H1 (cell line): ENCODE measurements around the gene SPAG16. TPM values are rescaled to one million over a fixed set of nuclear protein-coding genes. Genes with fewer than 3 reads are reported as not detected.

Source experiments
- EGR1 ChIP-seq: IDR thresholded peaks from 2 replicates; pipeline ENCODE4 v1.6.1; 2011; ENCODE audit warnings: low read depth, low read length, borderline replicate concordance
- KDM4A ChIP-seq: IDR thresholded peaks from one replicate; pipeline ENCODE4 v1.7.1; 2012; ENCODE audit warnings: low read depth, mild to moderate bottlenecking, moderate library complexity, low read length, inconsistent platforms; ENCODE audit not compliant: severe bottlenecking
- POLR2A ChIP-seq, 2 experiments: IDR thresholded peaks; 1 replicate in 1 of 2; 2 replicates in 1 of 2; pipeline ENCODE4 v1.6.1; 2011; ENCODE audit warnings: low read depth in 2 of 2, low read length in 2 of 2, mild to moderate bottlenecking in 2 of 2; ENCODE audit errors: control extremely low read depth in 1 of 2
- POU5F1 ChIP-seq: IDR thresholded peaks from 2 replicates; pipeline ENCODE4 v1.6.1; 2011; ENCODE audit warnings: low read depth, mild to moderate bottlenecking, low read length, moderate library complexity
- RAD21 ChIP-seq, 2 experiments: IDR thresholded peaks in 1 of 2; conservative IDR thresholded peaks in 1 of 2; 2 replicates each; pipeline ENCODE4 v1.6.1; 2011; ENCODE audit warnings: low read depth in 2 of 2, low read length in 2 of 2, improper control_type of control experiment in 1 of 2, inconsistent platforms in 1 of 2, mild to moderate bottlenecking in 1 of 2, moderate library complexity in 1 of 2
- SIRT6 ChIP-seq: IDR thresholded peaks from one replicate; pipeline ENCODE4 v1.7.1; 2012; ENCODE audit warnings: low read length, inconsistent platforms
- polyA plus RNA-seq, 7 experiments: library from polyadenylated mRNA; depleted of rRNA in 3 of 7; stranded (reverse) in 5 of 7; unstranded in 2 of 7; fragments of >200 nt in 5 of 7; fragments of 200-250 nt in 2 of 7; gene quantifications; 1 replicate in 5 of 7; 2 replicates in 1 of 7; 4 replicates in 1 of 7; pipeline versions ENCODE4 v1.2.1 to v1.2.3, GENCODE V29; 2011 to 2013; ENCODE audit warnings: missing spikeins in 2 of 7, mixed read lengths in 2 of 7
- total RNA-seq: library from RNA; stranded (reverse); fragmentation: NEBNext Ultra II Directional; extraction: Animal tissue kit (Norgen Biotek cat#: 25700); gene quantifications from 2 replicates; pipeline ENCODE4 v1.2.1, GENCODE V29; 2021

The SPAG16 gene
- total and polyA plus RNA-seq, 2 of the 8 experiments (the other 6 are each of a cell fraction or from before 2014, with no cell fraction given) = 6.0 to 14.9 TPM

DNA sequence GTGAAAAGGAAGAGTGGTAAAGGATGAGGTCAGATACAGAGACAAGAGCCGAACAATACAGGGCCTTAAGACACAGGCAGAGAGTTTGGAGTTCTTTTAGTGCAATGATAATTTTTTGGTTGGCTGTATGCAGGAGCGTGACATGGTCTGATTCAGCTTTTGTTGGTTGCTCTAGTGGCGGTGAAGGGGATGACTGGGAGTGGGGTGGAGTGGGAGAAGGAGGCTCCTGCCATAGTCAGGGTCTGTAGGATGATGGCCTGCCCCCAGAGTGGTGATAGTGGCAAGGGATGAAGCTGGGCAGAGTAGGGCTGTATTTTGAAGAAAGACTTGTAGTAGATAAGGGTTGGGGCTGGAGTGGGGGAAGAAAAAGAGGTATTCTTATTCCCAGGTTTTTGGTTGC, 820.0 kb downstream of the SPAG16 start (continued):
- TF ChIP-seq RAD21 (IDR thresholded peaks at IDR 0.05 in 1 of 2, conservative IDR thresholded peaks at IDR 0.05 in 1 of 2; ENCODE audit: low read depth in 2 of 2, low read length in 2 of 2) (no peak; a peak in 1 of 4 replicates), KDM4A (no peak), POU5F1 (no peak), POLR2A (IDR thresholded peaks at IDR 0.05; ENCODE audit: control extremely low read depth in 1 of 2, low read depth in 2 of 2, low read length in 2 of 2) (no peak), SIRT6 (no peak), EGR1 (no peak)
